ENCODE data around the gene HAUS3. TPM values are rescaled to one million over a fixed set of nuclear protein-coding genes. Genes with fewer than 3 reads are reported as not detected.

HAUS3 gene
- total RNA-seq, 1 experiment from 2014 or later, result 11.9 TPM

DNA sequence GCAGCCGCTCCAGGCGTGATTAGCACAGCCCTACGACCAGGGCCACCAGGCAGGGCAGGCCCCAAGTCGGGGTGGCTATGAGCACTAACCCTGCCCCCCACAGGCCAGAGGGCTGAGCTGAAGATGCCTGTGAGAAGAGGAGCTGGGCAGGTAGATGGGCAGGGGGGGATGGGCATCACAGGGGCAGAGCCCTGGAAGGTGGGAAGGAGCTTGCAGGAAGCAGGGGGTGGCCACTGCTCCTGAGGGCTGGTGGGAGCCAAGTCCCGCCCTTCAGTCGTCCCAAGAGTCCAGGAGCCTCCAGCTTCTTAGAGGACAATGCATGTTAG is 27.2 kb upstream of the HAUS3 start:
- Mint-ChIP-seq H3K27me3 (ENCODE audit: low read depth) (no peaks in the 10 kb centered on the region), H3K36me3 (no peaks in the 10 kb centered on the region), H3K9me3 (no peaks in the 10 kb centered on the region), H3K27ac (no peak overlapping the region), H3K4me3 (no peak overlapping the region), H3K4me1 (peaks cover 9% of the 10 kb centered on the region)
- ChIA-PET POLR2A (no interaction called here), CTCF (interaction anchor here (0.5 to 1.8 kb wide), 14 partner anchors 13 to 276 kb away, joined by 3 to 12 read pairs (median 4); partner anchors contain the start of genes CFAP99, HAUS3 and POLN)
- ATAC-seq (peak; percentile 69), DNase-seq (ENCODE audit: low spot score) (peak; percentile 35)
- TF ChIP-seq ZNF281 (CRISPR knock-in tag; IDR thresholded peaks at IDR 0.05) (peak; percentile 68), ZNF396 (CRISPR knock-in tag; IDR thresholded peaks at IDR 0.05; ENCODE audit: borderline replicate concordance) (no peak), OVOL2 (CRISPR knock-in tag; IDR thresholded peaks at IDR 0.05; ENCODE audit: borderline replicate concordance) (no peak), ZNF138 (CRISPR knock-in tag; conservative IDR thresholded peaks at IDR 0.05) (0 out of 2 replicates have a peak, but pooled peaks have one; percentile 24), E2F4 (CRISPR knock-in tag; IDR thresholded peaks at IDR 0.05; ENCODE audit: borderline replicate concordance, low read depth) (no peak), ARID4B (CRISPR knock-in tag; IDR thresholded peaks at IDR 0.05; ENCODE audit: borderline replicate concordance) (no peak), ZNF416 (CRISPR knock-in tag; IDR thresholded peaks at IDR 0.05) (no peak), GABPB1 (CRISPR knock-in tag; IDR thresholded peaks at IDR 0.05) (no peak)
- TF ChIP-seq, protein P1, sequence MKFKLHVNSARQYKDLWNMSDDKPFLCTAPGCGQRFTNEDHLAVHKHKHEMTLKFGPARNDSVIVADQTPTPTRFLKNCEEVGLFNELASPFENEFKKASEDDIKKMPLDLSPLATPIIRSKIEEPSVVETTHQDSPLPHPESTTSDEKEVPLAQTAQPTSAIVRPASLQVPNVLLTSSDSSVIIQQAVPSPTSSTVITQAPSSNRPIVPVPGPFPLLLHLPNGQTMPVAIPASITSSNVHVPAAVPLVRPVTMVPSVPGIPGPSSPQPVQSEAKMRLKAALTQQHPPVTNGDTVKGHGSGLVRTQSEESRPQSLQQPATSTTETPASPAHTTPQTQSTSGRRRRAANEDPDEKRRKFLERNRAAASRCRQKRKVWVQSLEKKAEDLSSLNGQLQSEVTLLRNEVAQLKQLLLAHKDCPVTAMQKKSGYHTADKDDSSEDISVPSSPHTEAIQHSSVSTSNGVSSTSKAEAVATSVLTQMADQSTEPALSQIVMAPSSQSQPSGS (CRISPR knock-in tag; IDR thresholded peaks at IDR 0.05; ENCODE audit: borderline replicate concordance, low read depth), result no peak
- TF ChIP-seq, protein P2, sequence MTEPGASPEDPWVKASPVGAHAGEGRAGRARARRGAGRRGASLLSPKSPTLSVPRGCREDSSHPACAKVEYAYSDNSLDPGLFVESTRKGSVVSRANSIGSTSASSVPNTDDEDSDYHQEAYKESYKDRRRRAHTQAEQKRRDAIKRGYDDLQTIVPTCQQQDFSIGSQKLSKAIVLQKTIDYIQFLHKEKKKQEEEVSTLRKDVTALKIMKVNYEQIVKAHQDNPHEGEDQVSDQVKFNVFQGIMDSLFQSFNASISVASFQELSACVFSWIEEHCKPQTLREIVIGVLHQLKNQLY (CRISPR knock-in tag; IDR thresholded peaks at IDR 0.05), result no peak
- TF ChIP-seq, protein P3, sequence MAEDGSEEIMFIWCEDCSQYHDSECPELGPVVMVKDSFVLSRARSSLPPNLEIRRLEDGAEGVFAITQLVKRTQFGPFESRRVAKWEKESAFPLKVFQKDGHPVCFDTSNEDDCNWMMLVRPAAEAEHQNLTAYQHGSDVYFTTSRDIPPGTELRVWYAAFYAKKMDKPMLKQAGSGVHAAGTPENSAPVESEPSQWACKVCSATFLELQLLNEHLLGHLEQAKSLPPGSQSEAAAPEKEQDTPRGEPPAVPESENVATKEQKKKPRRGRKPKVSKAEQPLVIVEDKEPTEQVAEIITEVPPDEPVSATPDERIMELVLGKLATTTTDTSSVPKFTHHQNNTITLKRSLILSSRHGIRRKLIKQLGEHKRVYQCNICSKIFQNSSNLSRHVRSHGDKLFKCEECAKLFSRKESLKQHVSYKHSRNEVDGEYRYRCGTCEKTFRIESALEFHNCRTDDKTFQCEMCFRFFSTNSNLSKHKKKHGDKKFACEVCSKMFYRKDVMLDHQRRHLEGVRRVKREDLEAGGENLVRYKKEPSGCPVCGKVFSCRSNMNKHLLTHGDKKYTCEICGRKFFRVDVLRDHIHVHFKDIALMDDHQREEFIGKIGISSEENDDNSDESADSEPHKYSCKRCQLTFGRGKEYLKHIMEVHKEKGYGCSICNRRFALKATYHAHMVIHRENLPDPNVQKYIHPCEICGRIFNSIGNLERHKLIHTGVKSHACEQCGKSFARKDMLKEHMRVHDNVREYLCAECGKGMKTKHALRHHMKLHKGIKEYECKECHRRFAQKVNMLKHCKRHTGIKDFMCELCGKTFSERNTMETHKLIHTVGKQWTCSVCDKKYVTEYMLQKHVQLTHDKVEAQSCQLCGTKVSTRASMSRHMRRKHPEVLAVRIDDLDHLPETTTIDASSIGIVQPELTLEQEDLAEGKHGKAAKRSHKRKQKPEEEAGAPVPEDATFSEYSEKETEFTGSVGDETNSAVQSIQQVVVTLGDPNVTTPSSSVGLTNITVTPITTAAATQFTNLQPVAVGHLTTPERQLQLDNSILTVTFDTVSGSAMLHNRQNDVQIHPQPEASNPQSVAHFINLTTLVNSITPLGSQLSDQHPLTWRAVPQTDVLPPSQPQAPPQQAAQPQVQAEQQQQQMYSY (CRISPR knock-in tag; IDR thresholded peaks at IDR 0.05), result no peak
- TF ChIP-seq, protein P4, sequence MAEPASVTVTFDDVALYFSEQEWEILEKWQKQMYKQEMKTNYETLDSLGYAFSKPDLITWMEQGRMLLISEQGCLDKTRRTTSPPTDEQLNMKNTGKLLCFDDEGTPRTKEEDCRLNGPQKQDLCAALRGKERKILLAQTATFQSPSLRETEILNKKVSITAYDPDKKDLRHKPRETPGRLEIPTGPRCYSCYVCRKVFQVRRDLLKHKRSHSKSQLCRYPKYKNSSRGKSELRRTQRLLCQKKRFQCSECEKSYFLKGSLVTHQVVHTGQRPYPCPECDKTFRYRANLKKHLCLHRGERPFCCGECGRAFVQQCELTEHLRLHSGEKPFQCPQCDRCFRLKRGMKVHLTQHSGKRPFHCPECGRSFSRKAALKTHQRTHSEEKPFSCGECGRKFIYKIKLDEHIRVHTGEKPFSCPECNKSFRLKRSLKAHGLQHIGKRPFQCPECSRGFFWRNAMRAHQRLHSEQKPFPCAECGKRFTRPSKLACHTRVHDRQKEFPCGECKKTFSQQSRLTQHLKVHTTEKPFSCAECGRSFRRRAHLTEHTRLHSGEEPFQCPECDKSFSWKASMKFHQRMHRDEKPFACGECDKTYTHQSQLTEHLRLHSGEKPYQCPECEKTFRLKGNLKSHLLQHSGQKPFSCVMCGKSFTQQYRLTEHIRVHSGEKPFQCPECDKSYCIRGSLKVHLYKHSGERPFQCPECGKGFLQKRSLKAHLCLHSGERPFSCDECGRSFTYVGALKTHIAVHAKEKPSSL (CRISPR knock-in tag; conservative IDR thresholded peaks at IDR 0.05), result no peak

Measured in WTC11 (cell line).